ENCODE measurements around the gene FAM181B.

FAM181B gene, protein sequence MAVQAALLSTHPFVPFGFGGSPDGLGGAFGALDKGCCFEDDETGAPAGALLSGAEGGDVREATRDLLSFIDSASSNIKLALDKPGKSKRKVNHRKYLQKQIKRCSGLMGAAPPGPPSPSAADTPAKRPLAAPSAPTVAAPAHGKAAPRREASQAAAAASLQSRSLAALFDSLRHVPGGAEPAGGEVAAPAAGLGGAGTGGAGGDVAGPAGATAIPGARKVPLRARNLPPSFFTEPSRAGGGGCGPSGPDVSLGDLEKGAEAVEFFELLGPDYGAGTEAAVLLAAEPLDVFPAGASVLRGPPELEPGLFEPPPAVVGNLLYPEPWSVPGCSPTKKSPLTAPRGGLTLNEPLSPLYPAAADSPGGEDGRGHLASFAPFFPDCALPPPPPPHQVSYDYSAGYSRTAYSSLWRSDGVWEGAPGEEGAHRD

GRCh38 chr11:82733444-82734119 is at the start of gene FAM181B:
Gene FAM181B, minus strand, starts transcription at chr11:82733864. Its CDS starts 135 bp downstream, at chr11:82733729.
- DNase-seq (ENCODE audit: low read depth in 2 of 2), result no peak

GRCh38 chr11:82782825-82783374 is 49.2 kb upstream of the FAM181B start:
- DNase-seq (ENCODE audit: low read depth in 2 of 2), result no peak

- DNase-seq (ENCODE audit: low read depth in 2 of 2), result no peak
These were observed 45.1 kb upstream of the FAM181B start for GRCh38 chr11:82778776-82779175.

GRCh38 chr11:82776377-82776776 is 42.7 kb upstream of the FAM181B start:
- no peak for DNase-seq (ENCODE audit: low read depth in 2 of 2)

GRCh38 chr11:82775736-82776346 is 42.2 kb upstream of the FAM181B start:
- DNase-seq (ENCODE audit: low read depth in 2 of 2), result no peak

DNA sequence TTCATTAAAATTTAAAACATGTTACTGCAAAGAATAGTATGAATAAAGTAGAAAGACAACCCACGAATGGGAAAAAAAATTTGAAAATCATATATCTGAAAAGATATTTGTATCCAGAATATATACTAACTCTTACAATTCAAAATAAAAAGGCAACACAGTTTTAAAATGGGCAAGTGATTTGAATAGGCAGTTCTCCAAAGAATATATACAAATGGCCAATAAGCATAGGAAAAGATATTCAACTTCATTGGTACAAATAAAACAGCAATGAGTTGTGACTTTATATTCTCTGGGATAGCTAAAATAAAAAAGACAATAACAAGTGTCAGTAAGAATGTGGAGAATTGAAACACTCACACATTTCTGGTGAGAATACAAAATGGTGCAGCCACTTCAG is 41.6 kb upstream of the FAM181B start:
- no peak for DNase-seq (ENCODE audit: low read depth in 2 of 2)

- DNase-seq (ENCODE audit: low read depth in 2 of 2), result no peak
These were observed 38.1 kb upstream of the FAM181B start for GRCh38 chr11:82771781-82772180.

DNA sequence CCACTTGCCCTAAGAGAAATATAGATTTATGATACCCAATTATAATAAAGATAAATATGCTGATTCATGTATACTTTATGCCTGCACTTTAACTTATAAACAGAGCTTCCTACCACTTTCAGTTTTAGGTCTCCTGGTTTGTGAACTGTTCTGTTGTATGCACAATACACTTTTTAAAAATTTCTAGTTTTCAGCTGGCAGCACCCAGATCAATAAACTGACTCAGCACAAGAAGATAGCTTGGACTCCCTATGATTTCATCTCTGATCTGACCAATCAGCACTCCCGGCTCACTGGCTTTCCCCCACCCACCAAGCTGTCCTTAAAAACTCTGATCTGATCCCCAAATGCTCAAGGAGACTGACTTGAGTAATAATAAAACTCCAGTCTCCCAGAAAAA is 33.5 kb upstream of the FAM181B start:
- no peak for DNase-seq (ENCODE audit: low read depth in 2 of 2)

GRCh38 chr11:82765466-82766034 is 31.9 kb upstream of the FAM181B start:
- no peak for DNase-seq (ENCODE audit: low read depth in 2 of 2)

- DNase-seq (ENCODE audit: low read depth in 2 of 2), result no peak
These were observed 29.5 kb upstream of the FAM181B start for GRCh38 chr11:82763167-82763566.

DNA sequence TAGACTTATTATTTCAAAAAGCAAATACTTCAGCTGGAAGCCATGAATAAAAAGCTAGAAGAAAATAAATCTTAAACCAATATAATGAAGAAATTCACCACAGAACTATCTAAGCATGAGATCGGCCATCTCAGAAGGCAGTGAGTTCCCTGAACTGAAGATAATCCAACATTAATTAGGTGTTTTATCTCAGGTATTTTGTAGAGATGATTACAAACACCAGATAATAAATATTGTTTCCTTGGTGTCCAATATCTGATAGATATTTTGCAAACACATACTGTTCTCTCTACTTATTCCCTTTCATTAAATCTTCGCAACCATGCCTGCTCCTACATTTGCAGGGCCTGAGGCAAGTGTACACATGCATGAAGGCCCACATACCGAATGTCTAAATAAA is 26.0 kb upstream of the FAM181B start:
- DNase-seq (ENCODE audit: low read depth in 2 of 2), result no peak

GRCh38 chr11:82757660-82758357 is 24.1 kb upstream of the FAM181B start:
- DNase-seq (ENCODE audit: low read depth in 2 of 2), result no peak

GRCh38 chr11:82756765-82757639 is 23.3 kb upstream of the FAM181B start:
- no peak for DNase-seq (ENCODE audit: low read depth in 2 of 2)

DNA sequence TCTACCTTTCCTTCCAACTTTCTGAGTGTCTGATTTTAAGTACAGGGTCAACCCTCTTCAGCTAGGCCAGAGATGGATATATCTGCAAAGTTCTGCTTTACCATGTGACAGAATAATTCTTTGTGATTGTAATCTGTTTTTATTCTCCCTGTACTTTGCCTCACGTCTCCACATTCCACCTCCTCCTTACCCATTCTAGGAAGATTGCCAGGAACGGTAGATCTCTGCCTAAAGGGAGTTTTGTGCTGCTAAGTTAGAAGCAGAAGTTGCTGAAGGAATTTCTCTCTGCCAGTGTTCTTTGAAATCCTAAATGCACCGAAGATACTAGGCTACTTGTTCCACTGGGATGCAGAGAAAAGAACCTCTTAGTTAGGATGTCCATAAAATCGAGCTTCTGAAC is 20.7 kb upstream of the FAM181B start:
- DNase-seq (ENCODE audit: low read depth in 2 of 2), result no peak

- DNase-seq (ENCODE audit: low read depth in 2 of 2), result no peak
These were observed 20.3 kb upstream of the FAM181B start for GRCh38 chr11:82753921-82754320.

- DNase-seq (ENCODE audit: low read depth in 2 of 2), result no peak
These were observed 19.1 kb upstream of the FAM181B start for GRCh38 chr11:82752801-82753200.

GRCh38 chr11:82750643-82751139 is 17.0 kb upstream of the FAM181B start:
- DNase-seq (ENCODE audit: low read depth in 2 of 2), result no peak

DNA sequence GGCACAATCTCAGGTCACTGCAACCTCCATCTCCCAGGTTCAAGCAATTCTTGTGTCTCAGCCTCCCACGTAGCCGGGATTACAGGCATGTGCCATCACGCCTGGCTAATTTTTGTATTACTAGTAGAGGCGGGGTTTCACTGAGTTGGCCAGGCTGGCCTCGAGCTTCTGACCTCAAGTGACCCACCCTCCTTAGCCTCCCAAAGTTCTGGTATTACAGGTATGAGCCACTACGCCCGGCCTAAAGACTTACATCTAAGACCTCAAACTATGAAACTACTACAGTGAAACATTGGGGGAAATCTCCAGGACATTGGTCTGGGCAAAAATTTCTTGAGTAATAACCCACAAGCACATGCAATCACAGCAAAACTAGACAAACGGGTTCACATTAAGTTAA is 13.8 kb upstream of the FAM181B start:
- no peak for DNase-seq (ENCODE audit: low read depth in 2 of 2)

DNA sequence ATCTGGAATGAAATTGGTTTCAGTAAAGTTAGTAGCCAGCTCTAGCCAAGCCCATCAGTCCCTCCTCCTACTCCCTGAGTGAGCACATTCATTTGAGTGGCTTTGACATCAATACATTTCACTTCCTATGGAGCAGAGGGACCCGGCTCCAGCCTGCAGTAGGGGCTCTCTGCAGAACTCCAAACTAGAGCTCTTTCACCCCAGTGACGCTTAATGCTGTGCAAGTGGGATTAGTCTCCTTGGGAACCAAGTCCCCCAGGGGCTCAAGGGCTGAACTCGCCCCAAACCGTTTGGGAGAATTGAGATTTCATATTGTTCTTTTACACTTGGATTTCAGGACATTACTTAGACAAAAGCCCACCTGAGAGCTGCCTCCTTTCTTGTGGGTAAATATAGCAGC is 4.4 kb upstream of the FAM181B start:
- DNase-seq (ENCODE audit: low read depth in 2 of 2), result no peak

DNA sequence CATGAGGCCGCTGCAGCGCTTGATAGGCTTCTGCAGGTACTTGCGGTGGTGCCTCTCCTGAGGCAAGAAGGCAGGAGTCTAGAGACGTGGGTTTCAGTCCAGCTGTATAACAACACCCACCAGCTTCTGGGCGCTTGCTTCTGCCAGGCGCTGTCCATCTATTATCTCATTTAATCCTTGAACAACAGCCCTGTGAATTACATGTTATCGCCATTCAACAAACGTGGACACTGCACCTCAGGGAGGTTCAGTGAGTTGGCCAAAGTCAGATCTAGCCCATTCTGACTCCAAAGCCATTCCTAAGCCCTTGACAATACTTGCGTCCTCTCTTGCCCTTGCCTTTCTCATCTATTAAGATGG is 436 bp upstream of the FAM181B start:
- DNase-seq (ENCODE audit: low read depth in 2 of 2), result no peak

Measured in activated CD8-positive, alpha-beta memory T cell treated with anti-CD3 and anti-CD28 coated beads for 4 hours (primary cell).